ENCODE data around the gene JAK3. TPM values are rescaled to one million over a fixed set of nuclear protein-coding genes. Genes with fewer than 3 reads are reported as not detected.

The JAK3 gene
- total and polyA plus RNA-seq, 2 of the 13 experiments (the other 11 are each of a cell fraction or from before 2014, with no cell fraction given), result 3.4 to 18.6 TPM

- TF ChIP-seq MXI1 (IDR thresholded peaks at IDR 0.05; ENCODE audit: borderline replicate concordance, low read depth, low read length) (peak; percentile 89; the same call in 1 of the 3 replicates), ATF7 (IDR thresholded peaks at IDR 0.05) (no peak), ATF7 (CRISPR knock-in tag; IDR thresholded peaks at IDR 0.05) (0 out of 2 replicates have a peak, but pooled peaks have one; percentile 21), HNF4G (IDR thresholded peaks at IDR 0.05; ENCODE audit: borderline replicate concordance, low read depth, low read length) (peak; percentile 73), HNF4G (CRISPR knock-in tag; IDR thresholded peaks at IDR 0.05; ENCODE audit: borderline replicate concordance, low read depth) (peak; percentile 53; the same call in 1 of the 2 replicates), POLR2A (IDR thresholded peaks at IDR 0.05; ENCODE audit: insufficient read depth in 1 of 2, low read depth in 2 of 2, low read length in 2 of 2) (peak in 1 of 2 experiments; percentile 61; a peak in 2 of 4 replicates), NR2C2 (CRISPR knock-in tag; IDR thresholded peaks at IDR 0.05; ENCODE audit: borderline replicate concordance) (peak; percentile 44; the same call in 1 of the 2 replicates), TGIF2 (CRISPR knock-in tag; IDR thresholded peaks at IDR 0.05) (0 out of 2 replicates have a peak, but pooled peaks have one; percentile 63), RCOR2 (CRISPR knock-in tag; IDR thresholded peaks at IDR 0.05) (no peak), KLF16 (CRISPR knock-in tag; IDR thresholded peaks at IDR 0.05) (peak in 1 of 2 experiments; percentile 29; a peak in 1 of 4 replicates), ZNF350 (CRISPR knock-in tag; IDR thresholded peaks at IDR 0.05; ENCODE audit: borderline replicate concordance, low read depth) (peak; percentile 13; the same call in 1 of the 2 replicates), ZNF580 (CRISPR knock-in tag; IDR thresholded peaks at IDR 0.05; ENCODE audit: borderline replicate concordance, low read depth) (no peak), ZMYM3 (CRISPR knock-in tag; IDR thresholded peaks at IDR 0.05) (peak; percentile 51), HNRNPL (IDR thresholded peaks at IDR 0.05; ENCODE audit: low read depth, low read length) (peak; percentile 92), DPF2 (CRISPR knock-in tag; IDR thresholded peaks at IDR 0.05; ENCODE audit: borderline replicate concordance, low read depth) (peak; percentile 80; the same call in 1 of the 2 replicates), ELF3 (CRISPR knock-in tag; IDR thresholded peaks at IDR 0.05) (peak; percentile 67), ZBTB1 (CRISPR knock-in tag; IDR thresholded peaks at IDR 0.05; ENCODE audit: borderline replicate concordance) (no peak), ZBTB14 (CRISPR knock-in tag; IDR thresholded peaks at IDR 0.05) (no peak), EP300 (IDR thresholded peaks at IDR 0.05; ENCODE audit: low read depth in 2 of 2, low read length in 2 of 2) (peak; percentile 21 to 68; a peak in 3 of 4 replicates), EP300 (CRISPR knock-in tag; IDR thresholded peaks at IDR 0.05; ENCODE audit: borderline replicate concordance) (0 out of 2 replicates have a peak, but pooled peaks have one; percentile 29), YY1 (IDR thresholded peaks at IDR 0.05; ENCODE audit: insufficient read depth, insufficient replicate concordance, low read depth, low read length) (peak; percentile 47), STAT6 (CRISPR knock-in tag; IDR thresholded peaks at IDR 0.05; ENCODE audit: borderline replicate concordance) (no peak), JUN (CRISPR knock-in tag; IDR thresholded peaks at IDR 0.05) (peak; percentile 60; the same call in 1 of the 2 replicates), KDM3A (CRISPR knock-in tag; IDR thresholded peaks at IDR 0.05; ENCODE audit: low read depth) (no peak), FOXP1 (IDR thresholded peaks at IDR 0.05) (no peak), FOXP1 (CRISPR knock-in tag; IDR thresholded peaks at IDR 0.05) (peak; percentile 17; the same call in 1 of the 2 replicates), CEBPB (IDR thresholded peaks at IDR 0.05; ENCODE audit: borderline replicate concordance, low read depth, low read length) (peak; percentile 2; the same call in 1 of the 2 replicates), FOXO1 (CRISPR knock-in tag; IDR thresholded peaks at IDR 0.05) (peak; percentile 27; the same call in 1 of the 2 replicates)
Observed at GRCh38 chr19:17797424-17798201, 50.2 kb downstream of the JAK3 start (continued).
